HepG2 (cell line): Measurements from ENCODE around the gene KRTAP10-9.

ENCODE experiments used
- CBX1 ChIP-seq: IDR thresholded peaks from one replicate; pipeline ENCODE4 v1.6.1; 2016; ENCODE audit warnings: antibody characterized with exemption, low read depth
- EP300 ChIP-seq, 3 experiments: sonication (generic) in 1 of 3; formaldehyde crosslinking in 1 of 3; IDR thresholded peaks; 2 replicates each; pipeline versions ENCODE4 v1.5.1 to v1.6.1; 2011 to 2020; ENCODE audit warnings: low read depth in 2 of 3, low read length in 2 of 3, borderline replicate concordance in 1 of 3, improper control_type of control experiment in 1 of 3, mild to moderate bottlenecking in 1 of 3, missing genetic modification reagents in 1 of 3, moderate library complexity in 1 of 3
- MYNN ChIP-seq: sonication (generic); formaldehyde crosslinking; IDR thresholded peaks from 2 replicates; pipeline ENCODE4 v1.4.0; 2020; ENCODE audit warnings: mild to moderate bottlenecking, low read depth, missing genetic modification reagents
- NFRKB ChIP-seq: fragments of 450-650 bp; IDR thresholded peaks from 2 replicates; pipeline ENCODE4 v1.6.1; 2017
- POLR2A ChIP-seq, 2 experiments: IDR thresholded peaks; 2 replicates each; pipeline ENCODE4 v1.6.1; 2011; ENCODE audit warnings: low read depth in 2 of 2, low read length in 2 of 2, mild to moderate bottlenecking in 1 of 2, moderate library complexity in 1 of 2; ENCODE audit not compliant: insufficient read depth in 1 of 2
- SOX6 ChIP-seq, 2 experiments: fragments of 450-650 bp in 1 of 2; sonication (generic) in 1 of 2; formaldehyde crosslinking in 1 of 2; IDR thresholded peaks; 2 replicates each; pipeline versions ENCODE4 v1.4.0 to v1.6.1; 2017 to 2020; ENCODE audit warnings: antibody characterized with exemption in 1 of 2, mild to moderate bottlenecking in 1 of 2, missing genetic modification reagents in 1 of 2
- ZNF318 ChIP-seq: sonication (generic); formaldehyde crosslinking; IDR thresholded peaks from 2 replicates; pipeline ENCODE4 v1.4.0; 2020; ENCODE audit warnings: mild to moderate bottlenecking, missing genetic modification reagents
- ZNF510 ChIP-seq: sonication (generic); formaldehyde crosslinking; IDR thresholded peaks from 2 replicates; pipeline ENCODE4 v1.4.0; 2020; ENCODE audit warnings: low read depth, mild to moderate bottlenecking, missing genetic modification reagents

- TF ChIP-seq ZNF510 (CRISPR knock-in tag), result no peak
- no peak for TF ChIP-seq ZNF318 (CRISPR knock-in tag)
- TF ChIP-seq SOX6 (IDR thresholded peaks at IDR 0.05), result no peak
- TF ChIP-seq SOX6 (CRISPR knock-in tag; IDR thresholded peaks at IDR 0.05), result no peak
- no peak for TF ChIP-seq POLR2A (IDR thresholded peaks at IDR 0.05; ENCODE audit: insufficient read depth in 1 of 2, low read depth in 2 of 2, low read length in 2 of 2)
- TF ChIP-seq NFRKB, result no peak
- TF ChIP-seq MYNN (CRISPR knock-in tag), result no peak
- TF ChIP-seq CBX1, result no peak
- no peak for TF ChIP-seq EP300 (IDR thresholded peaks at IDR 0.05; ENCODE audit: low read depth in 2 of 2, low read length in 2 of 2)
- TF ChIP-seq EP300 (CRISPR knock-in tag; IDR thresholded peaks at IDR 0.05; ENCODE audit: borderline replicate concordance), result no peak
Observed at GRCh38 chr21:44653123-44653522, 26.2 kb downstream of the KRTAP10-9 start.
